Common myeloid progenitor, CD34-positive (primary cell): ENCODE results near the gene XIRP2. TPM values are rescaled to one million over a fixed set of nuclear protein-coding genes. Genes with fewer than 3 reads are reported as not detected.

Experiments used
- CTCF ChIA-PET: fragments of 350-600 bp; sonication (Branson Sonifier 250); formaldehyde crosslinking; loops from one replicate; lab custom pipeline; 2021; ENCODE audit warnings: antibody characterized with exemption; lab: Charles Lee
- POLR2A ChIA-PET: fragments of 350-600 bp; sonication (Branson Sonifier 250); formaldehyde crosslinking; loops from one replicate; lab custom pipeline; 2021; ENCODE audit warnings: antibody characterized with exemption; lab: Charles Lee
- DNase-seq, 3 donors: peaks; one replicate each; pipeline versions ENCODE4 v3.0.0 to v3.0.0-alpha.2; 2013
- H3K27ac ChIP-seq, 2 experiments: 1 replicate in 1 of 2; 2 replicates in 1 of 2; pipeline ENCODE4 v1.7.0; 2013; ENCODE audit warnings: inconsistent platforms in 2 of 2, low read length in 2 of 2, mild to moderate bottlenecking in 2 of 2, low read depth in 1 of 2, moderate library complexity in 1 of 2; ENCODE audit not compliant: severe bottlenecking in 2 of 2, insufficient read depth in 1 of 2, poor library complexity in 1 of 2
- H3K27me3 ChIP-seq, 5 experiments: replicated peaks in 2 of 5; 1 replicate in 3 of 5; 2 replicates in 2 of 5; pipeline versions ENCODE4 v1.6.1 to v1.7.0; 2013; ENCODE audit warnings: low read length in 4 of 5, mild to moderate bottlenecking in 2 of 5, moderate library complexity in 2 of 5, inconsistent platforms in 1 of 5; ENCODE audit not compliant: insufficient read depth in 5 of 5, control insufficient read depth in 4 of 5
- H3K36me3 ChIP-seq, 4 experiments: 1 replicate in 2 of 4; 2 replicates in 2 of 4; pipeline versions ENCODE4 v1.6.1 to v1.7.0; 2013; ENCODE audit warnings: low read length in 3 of 4, control low read depth in 1 of 4, mild to moderate bottlenecking in 1 of 4; ENCODE audit not compliant: control insufficient read depth in 4 of 4, insufficient read depth in 4 of 4
- H3K4me1 ChIP-seq, 4 experiments: 1 replicate in 3 of 4; 2 replicates in 1 of 4; pipeline versions ENCODE4 v1.6.1 to v1.7.1; 2013; ENCODE audit warnings: low read length in 3 of 4, mild to moderate bottlenecking in 3 of 4, control low read depth in 1 of 4, inconsistent platforms in 1 of 4, moderate library complexity in 1 of 4; ENCODE audit not compliant: control insufficient read depth in 4 of 4, insufficient read depth in 4 of 4; ENCODE audit errors: control extremely low read depth in 1 of 4
- H3K4me3 ChIP-seq, 7 experiments: 1 replicate in 4 of 7; 2 replicates in 3 of 7; pipeline versions ENCODE4 v1.5.1 to v1.7.0; 2013; ENCODE audit warnings: mild to moderate bottlenecking in 7 of 7, low read length in 6 of 7, moderate library complexity in 6 of 7, inconsistent platforms in 2 of 7, low read depth in 2 of 7, control low read depth in 1 of 7; ENCODE audit not compliant: insufficient read depth in 4 of 7, control insufficient read depth in 1 of 7; ENCODE audit errors: extremely low read depth in 1 of 7
- H3K9me3 ChIP-seq, 5 experiments: 1 replicate in 4 of 5; 2 replicates in 1 of 5; pipeline versions ENCODE4 v1.6.1 to v1.7.1; 2013; ENCODE audit warnings: low read length in 4 of 5, mild to moderate bottlenecking in 2 of 5, inconsistent platforms in 1 of 5, low read depth in 1 of 5, moderate library complexity in 1 of 5; ENCODE audit not compliant: control insufficient read depth in 4 of 5, insufficient read depth in 2 of 5; ENCODE audit errors: control extremely low read depth in 1 of 5
- WGBS: methylation state at CpG from one replicate; pipeline ENCODE4 v1.1.5; 2013; ENCODE audit not compliant: insufficient coverage; 5-methylcytosine and 5-hydroxymethylcytosine counted together
- polyA plus RNA-seq: library from polyadenylated mRNA; unstranded; fragments of 120-200 nt; gene quantifications from one replicate; pipeline ENCODE4 v1.2.1, GENCODE V29; 2013

The XIRP2 gene
- polyA plus RNA-seq = 6.5 TPM

GRCh38 chr2:166888180-166888579 is at the start of gene XIRP2:
TSS of gene XIRP2 (plus strand) at chr2:166888480. CDS start at chr2:166903483, 15,003 bp downstream.
- POLR2A ChIA-PET = no interaction called here
- no peaks in the 10 kb centered on the region for H3K4me1 ChIP-seq
- H3K27me3 ChIP-seq = no peaks in the 10 kb centered on the region
- WGBS = 100% methylated on average over 1 of the region's 2 CpGs
- no peaks in the 10 kb centered on the region for H3K9me3 ChIP-seq
- DNase-seq = no peak
- no peak within 1 kb of the TSS for H3K4me3 ChIP-seq
- CTCF ChIA-PET = no interaction called here
- H3K27ac ChIP-seq = no peak within 1 kb of the TSS
- H3K36me3 ChIP-seq = no peaks in the 10 kb centered on the region

GRCh38 chr2:166841152-166841551 is 47.1 kb upstream of the XIRP2 start:
- Histone ChIP-seq H3K27ac (no peak overlapping the region), H3K4me3 (no peak overlapping the region), H3K4me1 (no peaks in the 10 kb centered on the region), H3K36me3 (no peaks in the 10 kb centered on the region), H3K27me3 (no peaks in the 10 kb centered on the region), H3K9me3 (no peaks in the 10 kb centered on the region)
- no peak for DNase-seq
- POLR2A ChIA-PET = no interaction called here
- CTCF ChIA-PET = no interaction called here
- WGBS = 100% methylated on average over 2 of the region's 2 CpGs

DNA sequence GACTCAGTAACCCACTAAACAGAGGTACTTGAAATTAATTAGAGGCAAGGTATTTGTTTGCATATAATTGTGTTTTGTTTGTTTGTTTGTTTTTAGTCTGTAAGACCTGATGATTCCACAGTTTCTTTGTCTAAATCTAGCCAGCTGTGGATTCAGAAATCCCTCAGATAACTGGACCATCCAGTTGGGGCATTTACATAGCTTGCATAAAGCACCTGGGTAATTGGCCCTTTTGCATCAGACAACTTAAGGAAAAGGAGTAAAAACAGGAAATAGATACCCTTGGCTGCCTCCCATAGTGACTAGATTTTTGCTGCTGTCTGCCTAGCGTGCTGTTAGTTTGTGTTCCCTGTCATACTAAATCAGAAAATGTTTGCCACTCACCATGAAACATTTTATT is 46.6 kb upstream of the XIRP2 start:
- H3K4me1 ChIP-seq = no peaks in the 10 kb centered on the region
- POLR2A ChIA-PET = no interaction called here
- CTCF ChIA-PET = no interaction called here

DNA sequence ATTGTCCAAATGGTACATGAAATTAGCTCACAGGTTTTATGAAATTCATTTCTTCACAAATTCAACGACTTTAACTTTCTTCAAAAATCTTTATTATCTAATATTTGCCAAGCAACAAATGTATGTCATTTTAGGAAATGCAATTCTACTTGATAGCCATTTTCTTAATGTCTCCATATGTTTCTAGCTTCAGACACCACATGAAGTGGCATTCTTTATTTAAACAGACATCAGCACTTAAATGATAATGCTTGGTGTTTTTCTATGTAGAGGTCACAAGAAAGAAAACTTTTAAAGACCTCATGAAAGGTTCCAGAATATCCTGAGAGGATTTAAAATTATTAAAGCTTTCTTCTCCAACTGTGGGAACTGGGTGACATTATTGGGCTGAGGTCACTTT is 44.2 kb upstream of the XIRP2 start:
- Histone ChIP-seq H3K4me3 (no peak overlapping the region), H3K9me3 (peaks cover 0 to 3% (median 0%) of the 10 kb centered on the region in 5 experiments), H3K27me3 (no peaks in the 10 kb centered on the region), H3K27ac (no peak overlapping the region), H3K36me3 (no peaks in the 10 kb centered on the region), H3K4me1 (no peaks in the 10 kb centered on the region)
- ChIA-PET POLR2A (no interaction called here), CTCF (interaction anchor here (0.6 kb wide), 1 partner anchor 1204 kb away, joined by 5 read pairs; no protein-coding TSS in a partner anchor)
- no CpG with 5 or more reads among the region's 1 CpG for WGBS
- no peak for DNase-seq

More for the DNA sequence above, 46.6 kb upstream of the XIRP2 start:
- WGBS = 100% methylated on average over 1 of the region's 1 CpG
- Histone ChIP-seq H3K27me3 (no peaks in the 10 kb centered on the region), H3K9me3 (no peaks in the 10 kb centered on the region), H3K27ac (no peak overlapping the region), H3K4me3 (no peak overlapping the region), H3K36me3 (no peaks in the 10 kb centered on the region)
- DNase-seq = no peak

DNA sequence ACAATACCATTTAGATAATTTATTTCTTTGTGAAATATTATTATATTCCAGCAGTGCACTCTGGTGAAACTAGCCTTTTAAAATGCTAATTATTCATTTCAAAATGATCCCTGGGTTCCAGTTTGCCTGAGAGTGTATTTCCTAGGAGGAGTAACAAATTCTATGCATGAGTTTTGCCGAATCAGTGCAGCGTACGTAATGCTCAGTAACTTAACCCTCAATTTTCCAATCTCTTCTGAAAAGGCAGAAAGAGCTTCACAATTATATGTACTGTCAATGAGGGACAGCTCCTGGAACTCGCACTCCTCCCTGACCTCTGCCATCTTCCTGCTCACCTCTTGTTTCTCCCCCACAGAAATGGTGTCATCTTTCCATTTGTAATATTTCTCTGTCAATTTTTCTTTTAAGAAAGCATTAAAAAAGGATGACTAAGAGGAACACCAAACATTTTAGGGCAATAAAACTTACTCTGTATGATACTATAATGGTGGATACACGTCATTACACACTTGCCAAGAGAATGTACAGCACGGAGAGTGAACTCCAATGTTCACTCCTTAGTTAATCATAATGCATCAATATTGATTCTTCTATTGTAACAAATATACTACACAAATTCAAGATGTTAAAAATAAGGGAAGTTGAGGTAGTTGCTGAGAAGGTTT is 25.7 kb upstream of the XIRP2 start:
- H3K4me3 ChIP-seq = no peak overlapping the region
- H3K9me3 ChIP-seq = peaks cover 0 to 1% (median 0%) of the 10 kb centered on the region in 5 experiments
- 67% methylated on average over 4 of the region's 6 CpGs for WGBS
- H3K4me1 ChIP-seq = no peaks in the 10 kb centered on the region
- no peaks in the 10 kb centered on the region for H3K27me3 ChIP-seq
- DNase-seq = no peak
- ChIA-PET POLR2A (interaction anchor here (0.6 kb wide), 1 partner anchor 462 kb away, joined by 3 read pairs; no protein-coding TSS in a partner anchor), CTCF (no interaction called here)
- H3K27ac ChIP-seq = no peak overlapping the region
- H3K36me3 ChIP-seq = no peaks in the 10 kb centered on the region

DNA sequence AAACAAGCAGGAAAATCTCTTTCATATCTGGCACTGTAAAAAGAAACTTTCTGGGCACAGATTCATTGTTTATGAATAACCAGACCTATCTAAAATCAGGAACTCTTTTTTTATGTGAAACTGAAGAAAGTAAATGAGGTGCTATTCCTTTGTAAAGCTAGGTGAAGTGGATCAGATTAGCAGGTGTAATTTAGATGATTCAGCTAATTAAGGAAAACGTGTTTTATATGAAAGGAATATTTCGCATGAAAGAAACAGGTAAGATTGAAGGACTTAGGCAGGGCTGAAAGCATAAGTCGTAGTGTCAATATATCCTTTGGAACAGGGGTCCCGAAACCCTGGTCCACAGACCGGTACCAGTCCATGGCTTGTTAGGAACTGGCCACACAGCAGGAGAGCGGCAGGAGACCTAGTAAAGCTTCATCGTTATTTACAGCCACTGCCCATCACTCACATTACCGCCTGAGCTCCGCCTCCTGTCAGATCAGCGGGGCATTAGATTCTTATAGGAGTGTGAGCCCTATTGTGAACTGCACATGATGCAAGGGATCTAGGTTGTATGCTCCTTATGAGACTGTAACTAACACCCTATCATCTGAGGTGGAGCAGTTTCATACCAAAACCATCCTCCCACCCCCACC is 20.3 kb upstream of the XIRP2 start:
- no peak for DNase-seq
- POLR2A ChIA-PET = no interaction called here
- CTCF ChIA-PET = no interaction called here
- H3K27me3 ChIP-seq = no peaks in the 10 kb centered on the region
- no peak overlapping the region for H3K4me3 ChIP-seq
- H3K36me3 ChIP-seq = no peaks in the 10 kb centered on the region
- H3K4me1 ChIP-seq = no peaks in the 10 kb centered on the region
- peaks cover 0 to 1% (median 0%) of the 10 kb centered on the region in 5 experiments for H3K9me3 ChIP-seq
- no peak overlapping the region for H3K27ac ChIP-seq
- 98% methylated on average over 7 of the region's 10 CpGs for WGBS

DNA sequence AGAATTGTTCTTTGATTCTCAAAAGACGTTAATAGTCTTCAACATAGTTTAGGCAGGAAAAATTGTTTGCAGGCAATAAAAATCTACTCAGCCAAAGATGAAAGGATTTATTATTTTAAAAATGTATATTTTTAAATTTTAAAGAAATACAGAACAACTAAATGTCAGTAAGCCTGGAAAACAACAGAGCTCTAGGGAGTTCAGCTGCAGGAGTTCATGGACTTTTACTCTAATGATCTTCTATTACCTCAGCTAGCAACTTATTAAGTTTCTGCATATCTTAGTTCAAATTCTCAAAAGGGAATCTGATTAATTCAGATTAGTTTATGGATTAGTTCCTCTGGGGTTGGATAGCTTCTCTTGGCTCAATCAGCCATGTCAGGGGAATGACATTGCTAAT is 17.9 kb upstream of the XIRP2 start:
- ChIA-PET CTCF (no interaction called here), POLR2A (no interaction called here)
- no peak for DNase-seq
- no peaks in the 10 kb centered on the region for H3K36me3 ChIP-seq
- no CpG with 5 or more reads among the region's 1 CpG for WGBS
- no peaks in the 10 kb centered on the region for H3K4me1 ChIP-seq
- no peaks in the 10 kb centered on the region for H3K27me3 ChIP-seq
- no peak overlapping the region for H3K4me3 ChIP-seq
- H3K27ac ChIP-seq = no peak overlapping the region
- peaks cover 0 to 1% (median 0%) of the 10 kb centered on the region in 5 experiments for H3K9me3 ChIP-seq
